Thyroid gland (tissue), 4 donors: ENCODE measurements around the gene PCDH15. TPM values are rescaled to one million over a fixed set of nuclear protein-coding genes. Genes with fewer than 3 reads are reported as not detected.
A peak's percentile ranks its signal among the peaks of the same experiment; 100 is the strongest.

Source experiments
- DNase-seq, 2 donors: peaks; one replicate each; pipeline ENCODE4 v3.0.0-alpha.2; 2019
- H3K27ac ChIP-seq, 3 donors: fragments of 200-600 bp; sonication (generic); 1 replicate in 2 of 3; 2 replicates in 1 of 3; pipeline ENCODE4 v1.5.1; 2016 to 2019; ENCODE audit warnings: mild to moderate bottlenecking in 1 of 3, moderate library complexity in 1 of 3
- H3K27me3 ChIP-seq: fragments of 200-600 bp; sonication (generic); one replicate; pipeline ENCODE4 v1.5.1; 2019
- H3K36me3 ChIP-seq, 2 donors: fragments of 200-600 bp; sonication (generic); one replicate each; pipeline ENCODE4 v1.5.1; 2016 to 2019
- H3K4me1 ChIP-seq, 2 donors: fragments of 200-600 bp; sonication (generic); one replicate each; pipeline ENCODE4 v1.5.1; 2017 to 2019
- H3K4me3 ChIP-seq, 3 donors: fragments of 200-600 bp; sonication (generic); replicated peaks in 1 of 3; 1 replicate in 2 of 3; 2 replicates in 1 of 3; pipeline ENCODE4 v1.5.1; 2016; ENCODE audit warnings: mild to moderate bottlenecking in 1 of 3
- H3K9me3 ChIP-seq: fragments of 200-600 bp; sonication (generic); one replicate; pipeline ENCODE4 v1.5.1; 2017
- CTCF ChIP-seq, 6 experiments: fragments of 200-600 bp in 3 of 6; fragments of 450-650 bp in 3 of 6; sonication (generic) in 3 of 6; IDR thresholded peaks; one replicate each; pipeline ENCODE4 v1.5.1; 2016 to 2019; ENCODE audit warnings: antibody characterized with exemption in 6 of 6, mild to moderate bottlenecking in 2 of 6, inconsistent platforms in 1 of 6, moderate library complexity in 1 of 6
- POLR2A ChIP-seq, 2 donors: fragments of 450-650 bp; IDR thresholded peaks; one replicate each; pipeline ENCODE4 v1.6.1; 2017; ENCODE audit warnings: antibody characterized with exemption in 2 of 2, mild to moderate bottlenecking in 2 of 2, moderate library complexity in 1 of 2
- WGBS, 2 donors: methylation state at CpG; one replicate each; pipeline ENCODE4 v1.1.5; 2017; 5-methylcytosine and 5-hydroxymethylcytosine counted together
- intact Hi-C: fragments of 100-400 bp; cut with DNase I; formaldehyde crosslinking; loops from one replicate; pipeline ENCODE4 v1.15.1; 2023
- total RNA-seq, 4 donors: library from RNA; depleted of rRNA; stranded (reverse); fragments of >200 nt; gene quantifications; one replicate each; pipeline ENCODE4 v1.2.3, GENCODE V29; 2016

PCDH15 gene
- total RNA-seq, 4 donors from 2014 or later, result not detected

GRCh38 chr10:53836638-53837037 is 964.4 kb downstream of the PCDH15 start:
- Histone ChIP-seq H3K4me1 (no peaks in the 10 kb centered on the region), H3K9me3 (no peaks in the 10 kb centered on the region), H3K27ac (no peak overlapping the region), H3K4me3 (no peak overlapping the region), H3K27me3 (no peaks in the 10 kb centered on the region), H3K36me3 (no peaks in the 10 kb centered on the region)
- intact Hi-C loops, result loop anchor here (10.0 kb wide), 1 partner anchor 568 kb away; no protein-coding TSS in a partner anchor
- no peak for DNase-seq
- TF ChIP-seq CTCF (IDR thresholded peaks at IDR 0.05) (no peak), POLR2A (IDR thresholded peaks at IDR 0.05) (no peak)
- 78 to 82% methylated on average over 1 of the region's 1 CpG for WGBS, 2 donors

- H3K27ac ChIP-seq, result no peak overlapping the region
- H3K4me1 ChIP-seq, result no peaks in the 10 kb centered on the region
- DNase-seq, result no peak
- no peak for TF ChIP-seq POLR2A (IDR thresholded peaks at IDR 0.05)
- TF ChIP-seq CTCF (IDR thresholded peaks at IDR 0.05), result no peak
- intact Hi-C loops, result loop anchor here (10.0 kb wide), 1 partner anchor 571 kb away; no protein-coding TSS in a partner anchor
- 45 to 53% methylated on average over 2 of the region's 2 CpGs for WGBS, 2 donors
- no peaks in the 10 kb centered on the region for H3K9me3 ChIP-seq
- no peaks in the 10 kb centered on the region for H3K36me3 ChIP-seq
- H3K4me3 ChIP-seq, result no peak overlapping the region
- H3K27me3 ChIP-seq, result no peaks in the 10 kb centered on the region
Measured at GRCh38 chr10:53833908-53834307, 967.1 kb downstream of the PCDH15 start.

GRCh38 chr10:53827261-53827660 is 973.8 kb downstream of the PCDH15 start:
- H3K27ac ChIP-seq, result no peak overlapping the region
- H3K9me3 ChIP-seq, result no peaks in the 10 kb centered on the region
- no peak overlapping the region for H3K4me3 ChIP-seq
- TF ChIP-seq POLR2A (IDR thresholded peaks at IDR 0.05) (no peak), CTCF (IDR thresholded peaks at IDR 0.05) (no peak)
- H3K36me3 ChIP-seq, result no peaks in the 10 kb centered on the region
- H3K27me3 ChIP-seq, result no peaks in the 10 kb centered on the region
- no peaks in the 10 kb centered on the region for H3K4me1 ChIP-seq
- 94 to 96% methylated on average over 15 of the region's 15 CpGs for WGBS, 2 donors
- DNase-seq, result no peak
- intact Hi-C loops, result no loop called here

- Histone ChIP-seq H3K27me3 (no peaks in the 10 kb centered on the region), H3K27ac (no peak overlapping the region), H3K4me3 (no peak overlapping the region), H3K9me3 (no peaks in the 10 kb centered on the region), H3K4me1 (no peaks in the 10 kb centered on the region), H3K36me3 (no peaks in the 10 kb centered on the region)
- WGBS, 2 donors, result 77 to 80% methylated on average over 8 of the region's 8 CpGs
- intact Hi-C loops, result no loop called here
- TF ChIP-seq CTCF (IDR thresholded peaks at IDR 0.05) (peak in 2 of 6 experiments; percentile 14 to 21), POLR2A (IDR thresholded peaks at IDR 0.05) (no peak)
- peak in 1 of 2 donors; percentile 3 for DNase-seq
Measured at GRCh38 chr10:53808677-53809372, 992.2 kb downstream of the PCDH15 start.

- no peaks in the 10 kb centered on the region for H3K36me3 ChIP-seq
- intact Hi-C loops, result no loop called here
- no peak overlapping the region for H3K27ac ChIP-seq
- H3K4me1 ChIP-seq, result no peaks in the 10 kb centered on the region
- H3K9me3 ChIP-seq, result no peaks in the 10 kb centered on the region
- H3K27me3 ChIP-seq, result no peaks in the 10 kb centered on the region
- TF ChIP-seq CTCF (IDR thresholded peaks at IDR 0.05) (peak in 1 of 6 experiments; percentile 12), POLR2A (IDR thresholded peaks at IDR 0.05) (no peak)
- 79 to 81% methylated on average over 8 of the region's 8 CpGs for WGBS, 2 donors
- no peak overlapping the region for H3K4me3 ChIP-seq
- no peak for DNase-seq
Measured at GRCh38 chr10:53786236-53786900, 1014.7 kb downstream of the PCDH15 start.
